Heart left ventricle (tissue), 16 donors: ENCODE data around the gene PROCR. TPM values are rescaled to one million over a fixed set of nuclear protein-coding genes. Genes with fewer than 3 reads are reported as not detected.
"Not testable (repeated sequence)": the region's sequence is repeated elsewhere in the genome, so short reads cannot be mapped to it uniquely, and the experiment has no call there.

Source experiments
- ATAC-seq, 4 donors: fragments of 200-7000 bp; cut with Tn5 transposase; one replicate each; pipeline ENCODE4 v1.9.1; 2020 to 2022; ENCODE audit warnings: moderate library complexity in 4 of 4, mild to moderate bottlenecking in 3 of 4, moderate number of reproducible peaks in 1 of 4
- DNase-seq, 5 donors: peaks; one replicate each; pipeline ENCODE4 v3.0.0-alpha.2; 2020
- H3K27ac ChIP-seq, 12 donors: fragments of 200-600 bp; sonication (generic) in 4 of 12; one replicate each; pipeline versions ENCODE4 v1.5.0 to v1.8.0; 2016 to 2022; ENCODE audit warnings: mild to moderate bottlenecking in 2 of 12
- H3K27me3 ChIP-seq, 9 donors: fragments of 200-600 bp; sonication (generic) in 2 of 9; one replicate each; pipeline versions ENCODE4 v1.5.1 to v1.8.0; 2016 to 2022; ENCODE audit warnings: mild to moderate bottlenecking in 3 of 9
- H3K36me3 ChIP-seq, 9 donors: fragments of 200-600 bp; sonication (generic) in 2 of 9; one replicate each; pipeline versions ENCODE4 v1.5.0 to v1.8.0; 2018 to 2022; ENCODE audit warnings: mild to moderate bottlenecking in 2 of 9
- H3K4me1 ChIP-seq, 12 donors: fragments of 200-600 bp; sonication (generic) in 4 of 12; one replicate each; pipeline versions ENCODE4 v1.5.0 to v1.8.0; 2016 to 2022; ENCODE audit warnings: mild to moderate bottlenecking in 3 of 12
- H3K4me3 ChIP-seq, 12 donors: fragments of 200-600 bp; sonication (generic) in 4 of 12; one replicate each; pipeline versions ENCODE4 v1.5.0 to v1.8.0; 2017 to 2022; ENCODE audit warnings: mild to moderate bottlenecking in 9 of 12, moderate library complexity in 4 of 12
- H3K9me3 ChIP-seq, 12 donors: fragments of 200-600 bp; sonication (generic) in 4 of 12; one replicate each; pipeline versions ENCODE4 v1.5.0 to v1.8.0; 2016 to 2022; ENCODE audit warnings: mild to moderate bottlenecking in 1 of 12
- CTCF ChIP-seq, 12 donors: fragments of 200-600 bp; sonication (generic) in 4 of 12; IDR thresholded peaks; one replicate each; pipeline versions ENCODE4 v1.5.0 to v1.8.0; 2018 to 2022; ENCODE audit warnings: antibody characterized with exemption in 12 of 12, mild to moderate bottlenecking in 5 of 12
- POLR2A ChIP-seq, 2 donors: fragments of 450-650 bp; IDR thresholded peaks; one replicate each; pipeline ENCODE4 v1.6.1; 2017; ENCODE audit warnings: antibody characterized with exemption in 2 of 2, mild to moderate bottlenecking in 2 of 2, moderate library complexity in 2 of 2
- WGBS, 4 donors: extraction: QIAGEN DNeasy Blood & Tissue Kit in 2 of 4; methylation state at CpG; one replicate each; pipeline versions ENCODE4 v1.1.5 to v1.1.7; 2013 to 2018; 5-methylcytosine and 5-hydroxymethylcytosine counted together
- intact Hi-C, 10 donors: fragments of 100-400 bp; cut with DNase I; formaldehyde crosslinking; loops; one replicate each; pipeline versions ENCODE4 v1.11.1 to v1.14.2; 2022
- polyA plus RNA-seq, 2 donors: library from polyadenylated mRNA; stranded (reverse); fragments of 200-250 nt; gene quantifications; one replicate each; pipeline ENCODE4 v1.2.3, GENCODE V29; 2013
- total RNA-seq, 9 donors: library from RNA; depleted of rRNA in 2 of 9; stranded (reverse); fragments of >200 nt in 2 of 9; fragmentation: NEBNext Ultra II Directional in 3 of 9; extraction: Animal tissue kit (Norgen Biotek cat#: 25700) in 3 of 9; gene quantifications; one replicate each; pipeline versions ENCODE4 v1.1.0 to v1.2.4, GENCODE V29; 2016 to 2023
- donor health status: ischemic (EF 13 %, LVEDD 7.1; RV severe dilation, severe dysfunction).
- donor health status: healthy with polysubstance abuse.
- donor health status: DM: no; HTN: yes; CAD: no.
- donor health status: DM: no; HTN: no; CAD: no.
- donor health status: ischemic (EF 25% LVEDD 6.9; RV normal size, moderate dysfunction).
- donor health status: ischemic (EF 25% LVEDD 5.7; RV mildly dilated, moderate dysfunction).
- donor health status: healthy.
- donor health status: DM: yes; HTN: yes; CAD: no.
- donor health status: ischemic (EF 35%, LVEDD 5.7; RV mildly dilated, moderate dysfunction).
- donor health status: nonischemic (EF 11% LVEDD 7.7; RV severe dilation, severe dysfunction).
- donor health status: DM: yes; HTN: yes; CAD: no.
- donor health status: PGD.
- donor health status: ischemic (EF 29% LVEDD 5.4; RV normal size, mild dysfunction).
- donor health status: nonischemic (EF 23%, LVEDD 6.1; RV moderate dilation, normal function).

PROCR gene
- total and polyA plus RNA-seq, 11 donors: 2.5 to 64.6 (median 11.9) TPM

GRCh38 chr20:35145141-35145564 is 26.7 kb upstream of the PROCR start:
- H3K36me3 ChIP-seq: peaks cover 0 to 49% (median 36%) of the 10 kb centered on the region in 9 donors
- peak overlapping the region in 1 of 12 donors; percentile 38 for H3K27ac ChIP-seq
- intact Hi-C loops: loop anchor here in 8 of 10 donors (1.0 to 10.0 kb wide), 11 partner anchors 48 to 290 kb away; partner anchors contain the start of genes MMP24OS (in 2 of the 8), TRPC4AP (in 2 of the 8) and GDF5 (in 1 of the 8)
- no peaks in the 10 kb centered on the region for H3K9me3 ChIP-seq
- TF ChIP-seq POLR2A (IDR thresholded peaks at IDR 0.05) (no peak), CTCF (IDR thresholded peaks at IDR 0.05) (peak; percentile 43 to 87 (median 62))
- no peak overlapping the region for H3K4me3 ChIP-seq
- H3K27me3 ChIP-seq: no peaks in the 10 kb centered on the region
- DNase-seq (no peak), ATAC-seq (peak in 3 of 4 donors; percentile 13 to 31 (median 14))
- 44 to 62% (median 46%) methylated on average over 2 of the region's 2 CpGs for WGBS, 4 donors
- peaks cover 0 to 36% (median 12%) of the 10 kb centered on the region in 12 donors for H3K4me1 ChIP-seq

GRCh38 chr20:35146299-35146919 is 25.5 kb upstream of the PROCR start:
- intact Hi-C loops: loop anchor here (1.0 to 10.0 kb wide), 12 partner anchors 26 to 288 kb away; partner anchors contain the start of genes MMP24OS (in 2 of the 10), TRPC4AP (in 2 of the 10), GDF5 (in 1 of the 10) and PROCR (in 1 of the 10)
- H3K4me3 ChIP-seq: peak overlapping the region; percentile 60 to 91 (median 75)
- H3K4me1 ChIP-seq: peaks cover 0 to 40% (median 14%) of the 10 kb centered on the region in 12 donors
- no peaks in the 10 kb centered on the region for H3K9me3 ChIP-seq
- H3K36me3 ChIP-seq: peaks cover 0 to 36% (median 23%) of the 10 kb centered on the region in 9 donors
- TF ChIP-seq CTCF (IDR thresholded peaks at IDR 0.05) (no peak), POLR2A (IDR thresholded peaks at IDR 0.05) (no peak)
- no peaks in the 10 kb centered on the region for H3K27me3 ChIP-seq
- ATAC-seq (peak in 3 of 4 donors; percentile 2 to 14 (median 12)), DNase-seq (peak in 2 of 5 donors; percentile 22 to 67)
- peak overlapping the region; percentile 18 to 88 (median 76) for H3K27ac ChIP-seq
- 7 to 16% (median 9%) methylated on average over 10 to 23 of the region's 23 CpGs for WGBS, 4 donors

- intact Hi-C loops: loop anchor here (1.0 to 10.0 kb wide), 12 partner anchors 25 to 288 kb away; partner anchors contain the start of genes MMP24OS (in 2 of the 10), TRPC4AP (in 2 of the 10), GDF5 (in 1 of the 10) and PROCR (in 1 of the 10)
- Histone ChIP-seq H3K9me3 (no peaks in the 10 kb centered on the region), H3K4me1 (peaks cover 0 to 45% (median 16%) of the 10 kb centered on the region in 12 donors), H3K4me3 (peak within 1 kb of the TSS; percentile 60 to 91 (median 75)), H3K27me3 (no peaks in the 10 kb centered on the region), H3K36me3 (peaks cover 0 to 30% (median 17%) of the 10 kb centered on the region in 9 donors), H3K27ac (peak within 1 kb of the TSS; percentile 18 to 88 (median 76))
- TF ChIP-seq POLR2A (IDR thresholded peaks at IDR 0.05) (peak in 1 of 2 donors; percentile 73), CTCF (IDR thresholded peaks at IDR 0.05) (no peak)
- WGBS, 4 donors: 0 to 1% (median 1%) methylated on average over 33 to 42 of the region's 42 CpGs
- DNase-seq (peak; percentile 93 to 98 (median 95)), ATAC-seq (peak; percentile 87 to 97 (median 96))
Observed at GRCh38 chr20:35146920-35147574, 24.8 kb upstream of the PROCR start, which contains the start of gene EDEM2. EDEM2 (minus strand) TSS chr20:35147336; CDS start chr20:35147258, 78 bp downstream.

- peaks cover 0 to 24% (median 11%) of the 10 kb centered on the region in 9 donors for H3K36me3 ChIP-seq
- DNase-seq, H3K27me3 ChIP-seq, H3K9me3 ChIP-seq: not testable (repeated sequence)
- peak overlapping the region in 11 of 12 donors; percentile 2 to 88 (median 78) for H3K27ac ChIP-seq
- peak overlapping the region; percentile 60 to 91 (median 75) for H3K4me3 ChIP-seq
- peak in 2 of 4 donors; percentile 2 to 3 for ATAC-seq
- intact Hi-C loops: loop anchor here (2.0 to 10.0 kb wide), 10 partner anchors 50 to 287 kb away; partner anchors contain the start of genes MMP24OS (in 2 of the 10), TRPC4AP (in 2 of the 10) and GDF5 (in 1 of the 10)
- peaks cover 0 to 48% (median 18%) of the 10 kb centered on the region in 12 donors for H3K4me1 ChIP-seq
- WGBS, 4 donors: 3% methylated on average over 19 of the region's 19 CpGs
Observed at GRCh38 chr20:35147575-35148071, 24.2 kb upstream of the PROCR start.
